Left forelimb (tissue), 1 donor: ENCODE measurements around the gene IFITM5.
"Not testable (repeated sequence)": the region's sequence is repeated elsewhere in the genome, so short reads cannot be mapped to it uniquely, and the experiment has no call there.

Source experiments
- DNase-seq: peaks from one replicate; pipeline ENCODE4 v3.0.0-alpha.2; 2018; ENCODE audit warnings: low spot score

IFITM5 gene

GRCh38 chr11:299081-299891 is at the start of gene IFITM5:
TSS of gene IFITM5 (minus strand) at chr11:299526. CDS start at chr11:299490, 36 bp downstream.
- DNase-seq = no peak

DNA sequence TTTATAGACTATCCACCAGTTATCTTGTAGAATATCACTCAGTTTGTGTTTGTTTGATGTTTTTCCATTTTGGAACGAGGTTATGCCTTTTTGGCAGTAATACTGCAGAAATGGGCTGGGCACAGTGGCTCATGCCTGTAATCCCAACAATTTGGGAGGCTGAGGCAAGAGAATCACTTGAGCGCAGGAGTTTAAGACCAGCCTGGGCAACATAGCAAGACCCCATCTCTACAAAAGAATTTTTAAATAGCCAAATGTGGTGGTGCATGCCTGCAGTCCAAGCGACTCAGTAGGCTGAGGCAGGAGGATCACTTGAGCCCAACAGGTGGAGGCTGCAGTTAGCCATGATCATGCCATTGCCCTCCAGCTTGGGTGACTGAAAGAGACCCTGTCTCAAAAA is 47.2 kb upstream of the IFITM5 start:
- DNase-seq = no peak

DNA sequence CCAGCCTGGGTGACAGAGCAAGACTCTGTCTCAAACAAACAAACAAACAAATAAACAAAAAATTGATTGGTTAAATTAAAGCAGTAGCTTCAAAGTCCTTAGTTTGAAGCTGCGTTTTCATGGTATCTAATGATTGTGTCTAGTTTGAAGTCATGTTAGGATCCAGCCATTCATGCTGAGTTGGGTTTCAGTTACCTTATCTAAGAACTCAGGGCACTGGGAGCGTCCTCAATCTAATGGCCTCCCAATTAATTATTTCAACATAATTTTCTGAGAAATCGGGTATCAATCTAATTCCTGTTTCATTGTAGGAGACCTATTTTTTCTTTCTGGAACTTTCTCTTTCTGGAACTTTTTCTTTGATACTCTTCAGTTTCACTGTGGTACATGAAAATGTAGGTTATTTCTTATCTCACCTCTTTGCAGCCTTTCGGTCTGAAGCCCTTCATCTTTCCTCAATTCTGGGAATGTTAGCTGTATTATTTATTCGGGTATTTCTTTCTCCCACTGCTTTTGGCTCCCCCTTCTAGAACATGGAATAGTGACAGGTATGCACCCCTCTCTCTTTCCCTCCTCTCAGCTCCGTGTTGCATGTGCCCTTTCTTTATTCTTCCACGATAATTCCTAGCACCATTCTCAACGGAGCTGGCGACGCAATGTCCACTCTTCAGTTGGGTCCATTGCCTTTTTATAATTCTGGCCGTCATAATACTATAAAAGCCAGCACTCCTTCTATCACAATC is 45.7 kb upstream of the IFITM5 start:
- DNase-seq = no peak

GRCh38 chr11:342328-342727 is 43.0 kb upstream of the IFITM5 start:
- DNase-seq = no peak

DNA sequence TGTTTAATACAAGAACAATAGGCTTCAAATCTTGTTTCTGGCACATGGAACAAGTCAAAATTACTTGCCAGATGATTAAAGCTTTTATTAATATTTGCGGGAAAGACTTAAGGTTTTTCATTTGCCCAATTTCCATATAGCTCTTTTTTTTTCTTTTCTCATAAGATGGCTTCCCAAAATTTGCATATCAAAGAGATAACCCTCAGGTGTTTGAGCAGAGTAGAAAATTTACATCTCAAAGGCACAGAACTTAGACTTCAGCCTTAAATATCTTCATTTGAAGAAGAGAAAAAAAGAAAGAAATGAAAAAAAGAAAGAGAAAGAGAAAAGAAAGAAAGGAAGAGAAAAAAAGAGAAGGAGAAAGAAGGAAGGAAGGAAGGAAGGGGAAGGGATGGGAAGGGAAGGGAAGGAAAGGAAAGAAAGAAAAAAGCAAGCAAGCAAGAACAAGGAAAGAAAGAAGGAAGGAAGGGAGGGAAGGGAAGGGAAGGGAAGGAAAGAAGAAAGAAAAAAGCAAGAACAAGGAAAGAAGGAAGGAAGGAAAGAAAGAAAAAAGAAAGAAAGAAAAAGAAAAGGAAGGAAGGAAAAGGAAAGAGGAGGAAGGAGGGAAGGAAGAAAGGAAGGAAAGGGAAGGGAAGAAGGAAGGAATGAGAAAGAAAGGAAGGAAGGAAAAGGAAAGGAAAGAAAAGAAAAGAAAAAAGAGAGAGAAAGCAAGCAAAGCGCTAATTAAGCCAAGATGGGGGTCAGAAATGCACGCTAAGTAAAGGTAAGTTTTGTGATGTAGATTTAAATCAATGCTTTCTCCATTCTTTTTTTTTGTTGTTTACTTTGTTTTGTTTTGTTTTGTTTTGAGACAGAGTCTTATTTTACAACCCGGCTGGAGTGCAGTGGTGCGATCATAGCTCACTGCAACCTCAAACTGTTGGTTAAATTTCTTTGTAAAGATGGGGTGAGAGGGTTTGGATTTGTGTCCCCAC is 41.5 kb upstream of the IFITM5 start:
- DNase-seq = no peak

DNA sequence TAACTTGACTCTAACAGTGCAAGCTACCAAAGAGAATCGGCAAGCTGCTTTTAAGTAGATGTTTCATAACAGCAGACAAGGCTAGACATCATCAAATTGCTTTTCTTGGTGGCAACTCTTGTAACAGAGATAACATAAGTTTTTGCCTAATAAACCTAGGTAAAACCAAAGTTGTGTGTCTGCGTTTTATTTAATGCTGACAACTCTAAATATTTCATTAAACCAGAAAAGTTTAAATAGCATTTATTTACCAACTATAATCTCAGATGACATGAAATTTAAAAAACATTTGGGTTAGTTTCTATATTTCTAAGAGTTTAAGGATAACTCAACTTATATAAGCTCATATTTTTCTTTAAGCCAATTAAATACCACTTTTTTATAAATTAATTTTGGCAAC is 40.6 kb upstream of the IFITM5 start:
- DNase-seq = no peak

DNA sequence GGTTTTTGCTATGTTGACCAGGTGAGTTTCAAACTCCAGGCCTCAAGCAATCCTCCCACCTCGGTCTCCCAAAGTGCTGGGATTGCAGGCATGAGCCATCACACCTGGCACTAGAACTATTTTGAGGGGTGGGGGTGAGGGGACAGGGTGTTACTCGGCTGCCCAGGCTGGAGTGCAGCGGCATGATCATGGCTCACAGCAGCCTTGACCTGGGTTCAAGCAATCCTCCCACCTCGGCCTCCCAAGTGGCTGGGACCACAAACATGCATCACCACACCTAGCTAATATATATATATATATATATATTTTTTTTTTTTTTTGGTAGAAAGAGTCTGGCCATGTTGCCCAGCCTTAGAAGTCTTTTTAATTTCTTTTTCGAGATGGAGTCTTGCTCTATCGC is 38.4 kb upstream of the IFITM5 start:
- no peak for DNase-seq

GRCh38 chr11:336659-337198 is 37.4 kb upstream of the IFITM5 start:
- DNase-seq = no peak

GRCh38 chr11:335779-336658 is 36.7 kb upstream of the IFITM5 start:
- DNase-seq = peak; percentile 72

DNA sequence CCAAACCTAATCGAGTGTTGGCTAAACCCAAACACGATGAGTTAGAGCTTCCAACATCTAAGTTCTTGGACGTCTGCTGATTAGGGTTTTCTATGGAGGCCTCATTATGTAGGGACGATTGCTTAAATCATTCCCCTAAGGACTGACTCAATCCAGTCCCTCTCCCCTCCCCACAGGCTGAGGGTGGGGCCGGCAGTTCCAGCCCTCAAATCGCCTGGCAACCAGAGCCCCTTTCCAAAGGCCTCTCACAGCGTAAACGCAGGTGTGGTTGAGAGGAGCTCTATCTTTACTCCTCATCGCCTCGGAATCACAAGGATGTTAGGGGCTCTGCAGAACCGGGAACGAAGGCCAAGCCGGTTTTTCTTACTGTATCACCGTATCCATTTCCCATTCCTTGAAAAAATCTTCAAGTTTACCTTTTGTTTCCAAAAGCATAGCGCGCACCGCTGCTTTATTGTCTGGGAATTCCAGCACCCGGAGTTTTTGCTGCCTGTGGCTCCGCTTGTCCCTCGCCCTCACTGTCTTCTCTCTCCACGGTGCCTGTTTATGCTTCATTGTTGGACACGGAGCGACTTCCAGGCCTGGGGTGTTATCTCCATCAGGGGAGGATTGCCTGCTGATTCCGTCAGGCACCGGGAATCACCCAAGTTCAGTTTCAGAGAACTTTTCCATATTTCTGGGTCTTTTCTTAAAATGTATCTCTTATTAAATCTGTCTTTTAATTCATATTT is 35.1 kb upstream of the IFITM5 start:
- DNase-seq = peak; percentile 72

DNA sequence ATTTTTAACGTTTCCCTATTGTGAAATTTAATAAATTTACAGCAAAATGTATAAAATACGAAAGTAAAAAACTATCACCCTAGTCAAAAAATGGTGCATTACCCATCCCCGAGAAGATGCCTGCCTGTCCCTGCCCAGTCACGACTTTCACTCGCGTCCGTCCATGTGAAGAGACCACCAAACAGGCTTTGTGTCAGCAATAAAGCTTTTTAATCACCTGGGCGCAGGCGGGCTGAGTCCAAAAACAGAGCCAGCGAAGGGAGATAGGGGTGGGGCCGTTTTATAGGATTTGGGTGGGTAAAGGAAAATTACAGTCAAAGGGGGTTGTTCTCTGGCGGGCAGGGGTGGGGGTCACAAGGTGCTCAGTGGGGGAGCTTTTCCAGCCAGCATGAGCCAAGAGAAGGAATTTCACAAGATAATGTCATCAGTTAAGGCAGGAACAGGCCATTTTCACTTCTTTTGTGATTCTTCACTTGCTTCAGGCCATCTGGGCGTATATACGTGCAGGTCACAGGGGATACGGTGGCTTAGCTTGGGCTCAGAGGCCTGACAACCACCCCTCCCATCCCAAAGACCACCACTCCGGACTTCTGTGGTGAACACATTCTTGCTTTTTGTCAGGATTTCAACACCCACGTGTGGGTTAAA is 34.4 kb upstream of the IFITM5 start:
- DNase-seq = not testable (repeated sequence)

DNA sequence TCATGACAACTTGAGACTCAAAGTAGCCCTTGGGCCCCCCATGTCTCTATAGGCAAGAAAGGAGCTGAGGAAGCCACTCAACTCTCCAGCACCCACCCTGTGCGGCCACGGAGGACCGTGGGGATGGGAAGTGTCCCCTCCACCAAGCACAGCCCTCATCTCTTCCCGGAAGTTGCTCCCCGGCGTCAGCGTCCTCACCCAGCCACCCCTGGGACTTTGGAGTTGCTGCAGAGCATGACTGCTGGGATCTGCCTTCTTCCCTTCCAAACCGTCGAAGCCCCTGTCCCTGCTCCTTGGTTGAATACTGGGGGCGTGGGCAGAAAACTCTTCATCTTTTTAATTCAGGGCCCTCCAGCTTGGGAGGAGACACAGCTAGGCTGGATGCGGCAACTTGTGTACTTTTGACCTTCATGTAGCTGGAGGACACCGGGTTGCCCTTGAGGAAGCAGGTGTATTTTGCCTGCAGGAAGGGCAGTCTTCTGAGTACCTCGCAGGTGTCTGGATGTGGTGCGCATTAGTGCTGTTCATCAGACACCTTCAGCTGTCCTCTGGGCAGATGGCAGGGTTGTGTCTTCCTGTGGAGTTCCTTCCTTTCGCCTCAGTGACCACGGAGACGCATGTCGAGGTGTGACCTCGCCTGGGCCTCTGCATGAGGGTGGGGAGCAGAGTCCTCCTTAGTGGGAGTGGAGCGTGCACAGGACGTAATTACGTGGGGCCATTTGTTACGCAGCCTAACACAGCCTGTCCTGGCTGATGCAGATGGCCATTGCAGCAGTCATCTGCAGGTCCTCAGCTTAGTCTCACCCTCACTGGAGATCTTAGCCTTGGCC is 33.5 kb upstream of the IFITM5 start:
- peak; percentile 55 for DNase-seq

- peak; percentile 42 for DNase-seq
Observed at GRCh38 chr11:331358-332060, 32.2 kb upstream of the IFITM5 start.

DNA sequence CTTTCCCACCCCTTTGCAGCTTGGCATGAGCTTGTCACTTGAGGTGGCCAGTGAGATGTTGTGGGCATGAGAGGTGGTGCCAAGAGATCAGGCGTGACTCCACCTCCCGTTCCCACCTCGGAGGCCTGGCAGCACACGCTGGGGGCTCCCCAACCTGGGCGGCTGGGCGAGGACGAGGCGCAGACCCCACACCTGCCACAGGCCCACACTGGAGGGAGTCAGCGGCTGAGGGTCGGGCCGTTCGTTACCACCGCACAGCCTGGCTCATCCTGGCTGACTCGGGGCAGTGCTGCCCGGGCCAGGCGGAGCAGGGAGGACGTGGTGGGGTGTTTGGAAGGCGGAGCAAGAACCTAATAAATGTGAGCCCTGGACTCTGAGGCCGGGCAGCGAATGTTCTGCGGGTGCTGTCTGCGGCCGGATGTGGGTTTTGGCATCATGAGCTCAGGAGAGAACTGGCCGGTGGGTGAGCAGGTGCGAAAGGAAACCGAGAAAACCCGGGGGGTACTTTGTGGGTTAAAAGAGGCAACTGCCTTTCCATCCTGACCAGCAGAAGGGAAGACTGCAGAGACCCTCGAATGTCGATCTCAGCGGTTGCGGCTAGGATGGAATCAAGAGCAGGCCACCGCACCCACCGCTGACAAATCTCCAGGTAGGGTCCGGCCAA is 31.5 kb upstream of the IFITM5 start:
- DNase-seq = peak; percentile 61

GRCh38 chr11:330307-330693 is 31.0 kb upstream of the IFITM5 start:
- no peak for DNase-seq

GRCh38 chr11:329886-330253 is 30.5 kb upstream of the IFITM5 start:
- no peak for DNase-seq

DNA sequence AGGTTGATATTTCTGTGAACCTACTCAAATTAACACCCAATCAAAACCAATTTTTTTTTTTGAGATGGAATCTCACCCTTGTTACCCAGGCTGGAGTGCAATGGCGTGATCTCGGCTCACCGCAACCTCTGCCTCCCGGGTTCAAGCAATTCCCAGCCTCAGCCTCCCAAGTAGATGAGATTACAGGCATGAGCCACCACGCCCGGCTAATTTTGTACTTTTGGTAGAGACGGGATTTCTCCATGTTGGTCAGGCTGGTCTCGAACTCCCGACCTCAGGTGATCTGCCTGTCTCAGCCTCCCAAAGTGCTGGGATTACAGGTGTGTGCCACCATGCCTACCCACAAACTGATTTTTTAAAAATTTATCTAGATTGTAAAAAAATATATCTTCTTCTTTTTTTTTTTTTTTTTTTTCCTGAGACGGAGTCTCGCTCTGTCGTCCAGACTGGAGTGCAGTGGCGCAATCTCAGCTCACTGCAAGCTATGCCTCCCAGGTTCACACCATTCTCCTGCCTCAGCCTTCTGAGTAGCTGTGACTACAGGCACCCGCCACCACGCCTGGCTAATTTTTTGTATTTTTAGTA is 29.3 kb upstream of the IFITM5 start:
- DNase-seq = not testable (repeated sequence)
